Transverse colon (tissue), 4 donors: Measurements from ENCODE around the gene KLHL1. TPM values are rescaled to one million over a fixed set of nuclear protein-coding genes. Genes with fewer than 3 reads are reported as not detected.

ENCODE experiments used
- DNase-seq: peaks from one replicate; pipeline ENCODE4 v3.0.0-alpha.2; 2019
- H3K27ac ChIP-seq, 4 donors: fragments of 200-600 bp; sonication (generic); 2 replicates each; pipeline ENCODE4 v1.5.1; 2016 to 2018; ENCODE audit warnings: inconsistent platforms in 4 of 4
- H3K27me3 ChIP-seq: fragments of 200-600 bp; sonication (generic); 2 replicates; pipeline ENCODE4 v1.5.1; 2017; ENCODE audit warnings: inconsistent platforms
- H3K36me3 ChIP-seq, 4 donors: fragments of 200-600 bp; sonication (generic); 2 replicates each; pipeline ENCODE4 v1.5.1; 2017 to 2019; ENCODE audit warnings: inconsistent platforms in 4 of 4
- H3K4me1 ChIP-seq, 4 donors: fragments of 200-600 bp; sonication (generic); 2 replicates each; pipeline ENCODE4 v1.5.1; 2017 to 2020; ENCODE audit warnings: inconsistent platforms in 4 of 4
- H3K4me3 ChIP-seq, 4 donors: fragments of 200-600 bp; sonication (generic); 1 replicate in 1 of 4; 2 replicates in 3 of 4; pipeline versions ENCODE4 v1.5.1 to v1.6.1; 2017 to 2019; ENCODE audit warnings: inconsistent platforms in 4 of 4
- H3K9me3 ChIP-seq, 2 donors: fragments of 200-600 bp; sonication (generic); 2 replicates each; pipeline ENCODE4 v1.5.1; 2017 to 2019; ENCODE audit warnings: inconsistent platforms in 2 of 2
- EP300 ChIP-seq: sonication (generic); formaldehyde crosslinking; IDR thresholded peaks from one replicate; pipeline ENCODE4 v1.6.1; 2017; ENCODE audit warnings: antibody characterized with exemption, low read depth
- POLR2A ChIP-seq: fragments of 450-650 bp; IDR thresholded peaks from one replicate; pipeline ENCODE4 v1.6.1; 2016; ENCODE audit warnings: antibody characterized with exemption, mild to moderate bottlenecking, moderate library complexity
- POLR2AphosphoS5 ChIP-seq, 3 donors: sonication (generic); formaldehyde crosslinking; IDR thresholded peaks; one replicate each; pipeline ENCODE4 v1.6.1; 2016; ENCODE audit warnings: antibody characterized with exemption in 3 of 3
- WGBS, 2 donors: methylation state at CpG; one replicate each; pipeline ENCODE4 v1.1.5; 2018; ENCODE audit warnings: low coverage in 1 of 2; 5-methylcytosine and 5-hydroxymethylcytosine counted together
- in situ Hi-C, 4 donors: fragments of 200-750 bp; cut with MboI; loops; one replicate each; pipeline versions ENCODE4 v1.15.0 to v1.15.1; 2017; ENCODE audit warnings: low sequenced_read_pairs in 3 of 4, low pct_ligation_motif_present in 1 of 4, low pct_unique_long_range_greater_than_20kb in 1 of 4
- intact Hi-C: fragments of 100-400 bp; cut with DNase I; formaldehyde crosslinking; loops from one replicate; pipeline ENCODE4 v1.15.1; 2023; ENCODE audit warnings: low total_unique reads
- total RNA-seq, 4 donors: library from RNA; depleted of rRNA; stranded (reverse); fragments of >200 nt; gene quantifications; one replicate each; pipeline ENCODE4 v1.1.0, GENCODE V29; 2016
- TF ChIP-seq, protein P1 (sequence below), 5 experiments: fragments of 200-600 bp in 3 of 5; fragments of 450-650 bp in 2 of 5; sonication (generic) in 3 of 5; IDR thresholded peaks; 1 replicate in 2 of 5; 2 replicates in 3 of 5; pipeline ENCODE4 v1.5.1; 2016 to 2017; ENCODE audit warnings: antibody characterized with exemption in 5 of 5, inconsistent platforms in 3 of 5, mild to moderate bottlenecking in 2 of 5, moderate library complexity in 1 of 5

The KLHL1 gene
- total RNA-seq, 4 donors from 2014 or later: 0.14 TPM; not detected in 3

DNA sequence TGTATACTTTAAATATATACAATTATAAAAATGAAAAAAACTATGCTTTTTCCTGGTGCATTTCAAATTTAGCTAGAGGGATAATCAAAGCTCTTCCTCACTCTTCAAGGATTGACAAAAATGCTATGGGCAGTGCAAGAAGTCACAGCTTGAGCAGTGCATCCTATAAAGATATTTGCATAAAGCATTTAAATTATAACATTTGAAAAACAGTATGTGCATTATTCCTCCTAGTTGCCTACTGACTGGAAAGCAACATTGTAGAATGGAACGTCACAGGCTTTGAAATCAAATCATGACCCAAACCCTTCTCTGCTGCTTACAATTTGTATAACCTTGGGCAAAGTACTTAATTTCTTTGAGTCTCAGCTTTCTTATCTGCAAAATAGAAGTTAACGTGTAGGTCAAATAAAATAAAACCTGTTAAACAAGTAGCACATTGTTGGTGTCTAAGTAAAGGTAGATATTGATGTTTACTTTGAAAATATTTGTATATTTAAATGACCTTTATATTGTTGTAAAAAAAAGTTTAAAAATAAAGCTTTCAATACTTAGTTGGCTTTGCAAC, 9.2 kb upstream of the KLHL1 start:
- intact Hi-C loops: no loop called here
- 50 to 54% methylated on average over 2 of the region's 2 CpGs for WGBS, 2 donors
- H3K4me3 ChIP-seq: no peak overlapping the region
- TF ChIP-seq EP300: no peak
- no peak for TF ChIP-seq POLR2A
- no peak for TF ChIP-seq POLR2AphosphoS5 (IDR thresholded peaks at IDR 0.05)
- TF ChIP-seq, protein P1, sequence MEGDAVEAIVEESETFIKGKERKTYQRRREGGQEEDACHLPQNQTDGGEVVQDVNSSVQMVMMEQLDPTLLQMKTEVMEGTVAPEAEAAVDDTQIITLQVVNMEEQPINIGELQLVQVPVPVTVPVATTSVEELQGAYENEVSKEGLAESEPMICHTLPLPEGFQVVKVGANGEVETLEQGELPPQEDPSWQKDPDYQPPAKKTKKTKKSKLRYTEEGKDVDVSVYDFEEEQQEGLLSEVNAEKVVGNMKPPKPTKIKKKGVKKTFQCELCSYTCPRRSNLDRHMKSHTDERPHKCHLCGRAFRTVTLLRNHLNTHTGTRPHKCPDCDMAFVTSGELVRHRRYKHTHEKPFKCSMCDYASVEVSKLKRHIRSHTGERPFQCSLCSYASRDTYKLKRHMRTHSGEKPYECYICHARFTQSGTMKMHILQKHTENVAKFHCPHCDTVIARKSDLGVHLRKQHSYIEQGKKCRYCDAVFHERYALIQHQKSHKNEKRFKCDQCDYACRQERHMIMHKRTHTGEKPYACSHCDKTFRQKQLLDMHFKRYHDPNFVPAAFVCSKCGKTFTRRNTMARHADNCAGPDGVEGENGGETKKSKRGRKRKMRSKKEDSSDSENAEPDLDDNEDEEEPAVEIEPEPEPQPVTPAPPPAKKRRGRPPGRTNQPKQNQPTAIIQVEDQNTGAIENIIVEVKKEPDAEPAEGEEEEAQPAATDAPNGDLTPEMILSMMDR (IDR thresholded peaks at IDR 0.05): no peak
- in situ Hi-C loops: no loop called here
- H3K27ac ChIP-seq: no peak overlapping the region
- H3K9me3 ChIP-seq: no peaks in the 10 kb centered on the region
- no peaks in the 10 kb centered on the region for H3K36me3 ChIP-seq
- H3K27me3 ChIP-seq: no peaks in the 10 kb centered on the region
- DNase-seq: no peak
- H3K4me1 ChIP-seq: no peaks in the 10 kb centered on the region

DNA sequence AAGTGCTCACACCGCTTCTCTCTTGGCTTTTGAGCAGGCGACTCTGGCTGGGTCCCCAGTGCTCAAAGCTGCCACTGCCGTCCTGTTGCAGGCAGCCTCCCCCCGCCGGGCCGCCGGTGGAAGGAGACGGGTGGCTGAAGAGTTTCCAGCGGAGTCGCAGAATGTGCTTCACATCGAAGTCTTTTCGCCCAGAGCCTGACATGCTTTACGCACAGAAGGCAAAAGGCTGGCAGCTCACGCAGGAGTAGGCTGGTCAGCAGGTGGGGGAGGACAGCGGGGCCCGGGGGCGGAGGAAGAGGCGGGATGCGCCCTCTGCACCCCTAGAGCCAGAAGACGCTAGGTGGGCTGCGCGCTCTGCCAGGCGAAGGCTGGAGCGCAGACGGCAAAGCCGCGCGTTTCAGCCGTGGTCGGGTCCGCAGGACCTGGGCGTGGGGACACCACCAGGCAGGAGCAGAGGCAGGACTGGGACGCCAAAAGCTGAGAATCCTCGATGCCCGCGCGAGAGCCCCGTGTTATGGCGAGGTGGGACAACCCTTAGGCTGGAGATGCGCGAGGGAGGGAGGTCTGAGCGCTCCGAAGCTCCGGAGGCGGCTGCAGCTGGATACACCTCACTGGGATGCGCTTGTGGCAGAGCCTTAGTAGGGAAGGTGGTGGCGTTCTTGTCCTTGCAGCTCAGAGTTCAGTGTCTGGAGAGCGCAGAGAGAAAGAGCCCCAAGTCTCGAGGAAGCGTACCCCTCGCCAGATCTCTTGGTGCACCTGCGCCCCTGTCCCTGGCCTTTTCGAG, 562 bp downstream of the KLHL1 start, which contains the start of gene ATXN8OS:
TSS of gene ATXN8OS (plus strand) at position 329 of the 784 bp plus-strand sequence.
- Histone ChIP-seq H3K27ac (no peak within 1 kb of the TSS), H3K36me3 (no peaks in the 10 kb centered on the region), H3K4me3 (no peak within 1 kb of the TSS), H3K27me3 (peaks cover 10% of the 10 kb centered on the region), H3K4me1 (no peaks in the 10 kb centered on the region), H3K9me3 (no peaks in the 10 kb centered on the region)
- in situ Hi-C loops: no loop called here
- TF ChIP-seq POLR2AphosphoS5 (IDR thresholded peaks at IDR 0.05): no peak
- no peak for TF ChIP-seq EP300
- no peak for TF ChIP-seq POLR2A
- TF ChIP-seq, protein P1 (IDR thresholded peaks at IDR 0.05): no peak
- no peak for DNase-seq
- 26% methylated on average over 51 of the region's 53 CpGs; no CpG with 5 or more reads in 1 of the 2 donors for WGBS, 2 donors
- intact Hi-C loops: no loop called here

GRCh38 chr13:70107125-70107497, 1.1 kb downstream of the KLHL1 start:
- WGBS, 2 donors: 0 to 44% methylated on average over 2 to 9 of the region's 9 CpGs
- DNase-seq: no peak
- no peak overlapping the region for H3K4me3 ChIP-seq
- H3K27me3 ChIP-seq: peaks cover 10% of the 10 kb centered on the region
- H3K27ac ChIP-seq: no peak overlapping the region
- no peaks in the 10 kb centered on the region for H3K9me3 ChIP-seq
- no peaks in the 10 kb centered on the region for H3K4me1 ChIP-seq
- intact Hi-C loops (no loop called here), in situ Hi-C loops (no loop called here)
- TF ChIP-seq POLR2AphosphoS5 (IDR thresholded peaks at IDR 0.05) (no peak), POLR2A (no peak), EP300 (no peak)
- TF ChIP-seq, protein P1 (IDR thresholded peaks at IDR 0.05): no peak
- H3K36me3 ChIP-seq: no peaks in the 10 kb centered on the region

GRCh38 chr13:70104481-70104880, 3.8 kb downstream of the KLHL1 start:
- no peak for TF ChIP-seq EP300
- TF ChIP-seq, protein P1 (IDR thresholded peaks at IDR 0.05): no peak
- TF ChIP-seq POLR2A: no peak
- no peak for TF ChIP-seq POLR2AphosphoS5 (IDR thresholded peaks at IDR 0.05)
- no peak for DNase-seq
- H3K4me1 ChIP-seq: no peaks in the 10 kb centered on the region
- H3K27me3 ChIP-seq: peaks cover 10% of the 10 kb centered on the region
- H3K9me3 ChIP-seq: no peaks in the 10 kb centered on the region
- in situ Hi-C loops: no loop called here
- no peak overlapping the region for H3K27ac ChIP-seq
- no peaks in the 10 kb centered on the region for H3K36me3 ChIP-seq
- intact Hi-C loops: no loop called here
- no peak overlapping the region for H3K4me3 ChIP-seq
